ENCODE data around the gene SCN4B. TPM values are rescaled to one million over a fixed set of nuclear protein-coding genes. Genes with fewer than 3 reads are reported as not detected.
A peak's percentile ranks its signal among the peaks of the same experiment; 100 is the strongest.

The SCN4B gene
- total RNA-seq, 1 donor from 2014 or later, result 3.6 TPM

GRCh38 chr11:118200497-118200896 is 47.9 kb upstream of the SCN4B start:
- Mint-ChIP-seq H3K36me3 (no peaks in the 10 kb centered on the region), H3K27ac (no peak overlapping the region), H3K9me3 (no peaks in the 10 kb centered on the region), H3K4me1 (peaks cover 2% of the 10 kb centered on the region), H3K4me3 (no peak overlapping the region), H3K27me3 (ENCODE audit: insufficient read depth, low read depth) (peaks cover 6% of the 10 kb centered on the region)
- Histone ChIP-seq H2AFZ (replicated peaks) (no peak overlapping the region), H3K36me3 (no peaks in the 10 kb centered on the region), H3K9me3 (ENCODE audit: low read depth) (no peaks in the 10 kb centered on the region), H3K4me2 (no peak overlapping the region), H4K20me1 (ENCODE audit: low read depth) (no peaks in the 10 kb centered on the region), H3K4me3 (no peak overlapping the region), H3K27me3 (no peaks in the 10 kb centered on the region), H3K27ac (no peak overlapping the region), H3K4me1 (no peaks in the 10 kb centered on the region), H3K79me2 (ENCODE audit: low read depth) (no peaks in the 10 kb centered on the region), H3F3A (ENCODE audit: low read depth) (no peaks in the 10 kb centered on the region), H3K9ac (no peak overlapping the region)
- TF ChIP-seq EZH2phosphoT487 (IDR thresholded peaks at IDR 0.05) (no peak), EZH2 (IDR thresholded peaks at IDR 0.05) (no peak)
- TF ChIP-seq, protein P1, sequence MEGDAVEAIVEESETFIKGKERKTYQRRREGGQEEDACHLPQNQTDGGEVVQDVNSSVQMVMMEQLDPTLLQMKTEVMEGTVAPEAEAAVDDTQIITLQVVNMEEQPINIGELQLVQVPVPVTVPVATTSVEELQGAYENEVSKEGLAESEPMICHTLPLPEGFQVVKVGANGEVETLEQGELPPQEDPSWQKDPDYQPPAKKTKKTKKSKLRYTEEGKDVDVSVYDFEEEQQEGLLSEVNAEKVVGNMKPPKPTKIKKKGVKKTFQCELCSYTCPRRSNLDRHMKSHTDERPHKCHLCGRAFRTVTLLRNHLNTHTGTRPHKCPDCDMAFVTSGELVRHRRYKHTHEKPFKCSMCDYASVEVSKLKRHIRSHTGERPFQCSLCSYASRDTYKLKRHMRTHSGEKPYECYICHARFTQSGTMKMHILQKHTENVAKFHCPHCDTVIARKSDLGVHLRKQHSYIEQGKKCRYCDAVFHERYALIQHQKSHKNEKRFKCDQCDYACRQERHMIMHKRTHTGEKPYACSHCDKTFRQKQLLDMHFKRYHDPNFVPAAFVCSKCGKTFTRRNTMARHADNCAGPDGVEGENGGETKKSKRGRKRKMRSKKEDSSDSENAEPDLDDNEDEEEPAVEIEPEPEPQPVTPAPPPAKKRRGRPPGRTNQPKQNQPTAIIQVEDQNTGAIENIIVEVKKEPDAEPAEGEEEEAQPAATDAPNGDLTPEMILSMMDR (IDR thresholded peaks at IDR 0.05), result no peak
- no peak for DNase-seq (ENCODE audit: low spot score)

DNA sequence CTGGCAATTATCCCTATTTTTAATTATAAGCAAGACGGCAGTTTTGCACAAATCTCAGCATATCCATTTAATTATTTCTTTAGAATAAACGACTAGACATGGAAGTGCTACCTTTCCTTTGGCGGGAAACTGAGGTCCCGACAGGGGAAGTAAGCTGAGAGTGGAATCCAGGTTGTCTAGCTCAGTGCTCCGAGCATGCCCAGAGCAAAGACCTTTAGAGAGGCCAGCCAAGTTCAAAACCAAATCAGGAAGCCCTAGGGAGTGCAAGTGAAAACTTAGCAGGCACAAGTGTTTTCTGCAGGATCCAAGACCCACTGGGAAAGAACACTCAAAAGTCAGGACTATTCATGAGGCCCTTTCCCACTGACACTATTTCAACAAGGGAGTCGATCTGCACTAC is 46.5 kb upstream of the SCN4B start:
- Histone ChIP-seq H3K4me2 (no peak overlapping the region), H3K9ac (no peak overlapping the region), H2AFZ (replicated peaks) (no peak overlapping the region), H3K27ac (no peak overlapping the region), H3K9me3 (ENCODE audit: low read depth) (no peaks in the 10 kb centered on the region), H3K4me1 (peaks cover 5% of the 10 kb centered on the region), H3K36me3 (no peaks in the 10 kb centered on the region), H3K4me3 (no peak overlapping the region), H3F3A (ENCODE audit: low read depth) (no peaks in the 10 kb centered on the region), H3K27me3 (no peaks in the 10 kb centered on the region), H4K20me1 (ENCODE audit: low read depth) (no peaks in the 10 kb centered on the region), H3K79me2 (ENCODE audit: low read depth) (no peaks in the 10 kb centered on the region)
- Mint-ChIP-seq H3K27me3 (ENCODE audit: insufficient read depth, low read depth) (peaks cover 6% of the 10 kb centered on the region), H3K9me3 (no peaks in the 10 kb centered on the region), H3K4me3 (no peak overlapping the region), H3K27ac (no peak overlapping the region), H3K4me1 (peaks cover 2% of the 10 kb centered on the region), H3K36me3 (no peaks in the 10 kb centered on the region)
- TF ChIP-seq EZH2phosphoT487 (IDR thresholded peaks at IDR 0.05) (no peak), EZH2 (IDR thresholded peaks at IDR 0.05) (no peak)
- TF ChIP-seq, protein P1 (IDR thresholded peaks at IDR 0.05), result no peak
- no peak for DNase-seq (ENCODE audit: low spot score)

DNA sequence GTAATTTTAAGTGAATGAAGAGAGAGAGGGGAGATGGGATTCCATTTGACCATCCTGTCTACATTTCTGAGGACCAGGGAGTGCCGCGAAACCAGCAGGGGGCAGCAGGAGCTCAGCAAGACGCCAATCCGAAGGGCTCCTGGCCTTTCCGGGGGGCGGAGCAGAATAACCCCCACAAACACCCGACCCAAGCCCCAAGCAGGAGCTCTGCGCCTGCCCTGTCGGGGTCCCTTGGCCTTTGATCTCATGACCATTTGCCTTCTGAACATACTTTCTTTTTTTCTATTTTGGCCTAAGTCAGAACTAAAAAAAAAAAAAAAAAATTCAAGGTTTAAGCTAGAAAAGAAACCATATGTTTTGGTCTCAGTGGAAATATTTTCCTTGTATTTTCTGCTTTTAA is 45.7 kb upstream of the SCN4B start:
- Mint-ChIP-seq H3K4me3 (no peak overlapping the region), H3K4me1 (peaks cover 2% of the 10 kb centered on the region)
- TF ChIP-seq EZH2 (IDR thresholded peaks at IDR 0.05), result no peak
- TF ChIP-seq, protein P1 (IDR thresholded peaks at IDR 0.05), result peak; percentile 86
- TF ChIP-seq EZH2phosphoT487 (IDR thresholded peaks at IDR 0.05), result no peak

More for the DNA sequence above, 45.7 kb upstream of the SCN4B start:
- Histone ChIP-seq H4K20me1 (ENCODE audit: low read depth) (no peaks in the 10 kb centered on the region), H3K9ac (no peak overlapping the region), H3K4me3 (no peak overlapping the region), H2AFZ (replicated peaks) (peak overlapping the region; percentile 96), H3K36me3 (no peaks in the 10 kb centered on the region), H3K9me3 (ENCODE audit: low read depth) (no peaks in the 10 kb centered on the region), H3K27me3 (no peaks in the 10 kb centered on the region), H3K27ac (no peak overlapping the region), H3F3A (ENCODE audit: low read depth) (no peaks in the 10 kb centered on the region), H3K4me1 (peaks cover 5% of the 10 kb centered on the region), H3K79me2 (ENCODE audit: low read depth) (no peaks in the 10 kb centered on the region), H3K4me2 (peak overlapping the region; percentile 57)
- Mint-ChIP-seq H3K27me3 (ENCODE audit: insufficient read depth, low read depth) (peaks cover 6% of the 10 kb centered on the region), H3K36me3 (no peaks in the 10 kb centered on the region), H3K27ac (no peak overlapping the region), H3K9me3 (no peaks in the 10 kb centered on the region)
- peak; percentile 82 for DNase-seq (ENCODE audit: low spot score)

Data from neural progenitor cell (in vitro differentiated cells).